Activated CD4-positive, alpha-beta memory T cell treated with anti-CD3 and anti-CD28 coated beads, Interleukin-2, amount 10 ng/mL, durations not matched to agents 7 days and 5 days (primary cell): ENCODE measurements around the gene PHACTR1. TPM values are rescaled to one million over a fixed set of nuclear protein-coding genes. Genes with fewer than 3 reads are reported as not detected.

Source experiments
- CTCF ChIA-PET: fragments of 350-600 bp; sonication (Branson Sonifier 250); formaldehyde crosslinking; loops from one replicate; lab custom pipeline; 2021; ENCODE audit warnings: antibody characterized with exemption, inconsistent platforms; lab: Charles Lee
- POLR2A ChIA-PET: fragments of 350-600 bp; sonication (Branson Sonifier 250); formaldehyde crosslinking; loops from one replicate; lab custom pipeline; 2021; ENCODE audit warnings: antibody characterized with exemption; lab: Charles Lee
- DNase-seq: peaks from one replicate; pipeline ENCODE4 v3.0.0-alpha.2; 2020
- H3K27ac Mint-ChIP-seq: one replicate; pipeline ENCODE4 v1.8.0; 2021; ENCODE audit warnings: mild to moderate bottlenecking, mixed read lengths
- H3K27me3 Mint-ChIP-seq: one replicate; pipeline ENCODE4 v1.8.0; 2021; ENCODE audit warnings: mixed read lengths
- H3K36me3 Mint-ChIP-seq: one replicate; pipeline ENCODE4 v1.8.0; 2021; ENCODE audit warnings: low read depth, mixed read lengths
- H3K4me1 Mint-ChIP-seq: one replicate; pipeline ENCODE4 v1.8.0; 2021; ENCODE audit warnings: mixed read lengths
- H3K4me3 Mint-ChIP-seq: one replicate; pipeline ENCODE4 v1.8.0; 2021; ENCODE audit warnings: mild to moderate bottlenecking, mixed read lengths
- H3K9me3 Mint-ChIP-seq: one replicate; pipeline ENCODE4 v1.8.0; 2021; ENCODE audit warnings: mixed read lengths
- total RNA-seq, 2 experiments: library from RNA; stranded (reverse); gene quantifications; one replicate each; pipeline ENCODE4 v1.2.3, GENCODE V29; 2021

PHACTR1 gene
- total RNA-seq, 2 experiments from 2014 or later, result 0.33 to 0.53 TPM

- no peaks in the 10 kb centered on the region for H3K9me3 Mint-ChIP-seq
- ChIA-PET CTCF (no interaction called here), POLR2A (no interaction called here)
- H3K27me3 Mint-ChIP-seq, result peaks cover 4% of the 10 kb centered on the region
- no peak overlapping the region for H3K4me3 Mint-ChIP-seq
- no peaks in the 10 kb centered on the region for H3K36me3 Mint-ChIP-seq
- no peak for DNase-seq
- H3K4me1 Mint-ChIP-seq, result no peaks in the 10 kb centered on the region
- no peak overlapping the region for H3K27ac Mint-ChIP-seq
These were observed 372.9 kb downstream of the PHACTR1 start for GRCh38 chr6:13089296-13089994.

- CTCF ChIA-PET, result no interaction called here
- no peak overlapping the region for H3K4me3 Mint-ChIP-seq
- no peak overlapping the region for H3K27ac Mint-ChIP-seq
- POLR2A ChIA-PET, result no interaction called here
- H3K36me3 Mint-ChIP-seq, result no peaks in the 10 kb centered on the region
- H3K9me3 Mint-ChIP-seq, result no peaks in the 10 kb centered on the region
- no peak for DNase-seq
- no peaks in the 10 kb centered on the region for H3K4me1 Mint-ChIP-seq
- H3K27me3 Mint-ChIP-seq, result peaks cover 4% of the 10 kb centered on the region
These were observed 374.6 kb downstream of the PHACTR1 start for GRCh38 chr6:13091192-13091591.

- no peaks in the 10 kb centered on the region for H3K4me1 Mint-ChIP-seq
- H3K27me3 Mint-ChIP-seq, result peaks cover 2% of the 10 kb centered on the region
These were observed 378.3 kb downstream of the PHACTR1 start for GRCh38 chr6:13094781-13095425.

GRCh38 chr6:13096084-13096483 is 379.5 kb downstream of the PHACTR1 start:
- Mint-ChIP-seq H3K4me1 (no peaks in the 10 kb centered on the region), H3K27me3 (peaks cover 7% of the 10 kb centered on the region), H3K9me3 (no peaks in the 10 kb centered on the region), H3K36me3 (no peaks in the 10 kb centered on the region), H3K4me3 (no peak overlapping the region), H3K27ac (no peak overlapping the region)
- no peak for DNase-seq
- ChIA-PET CTCF (interaction anchor here (0.6 to 0.8 kb wide), 2 partner anchors 26 to 104 kb away, joined by 3 to 4 read pairs; no protein-coding TSS in a partner anchor), POLR2A (no interaction called here)

More at GRCh38 chr6:13094781-13095425, 378.3 kb downstream of the PHACTR1 start:
- Mint-ChIP-seq H3K9me3 (no peaks in the 10 kb centered on the region), H3K27ac (no peak overlapping the region), H3K36me3 (no peaks in the 10 kb centered on the region), H3K4me3 (no peak overlapping the region)
- DNase-seq, result no peak
- POLR2A ChIA-PET, result no interaction called here
- CTCF ChIA-PET, result no interaction called here

- CTCF ChIA-PET, result no interaction called here
- Mint-ChIP-seq H3K4me1 (no peaks in the 10 kb centered on the region), H3K36me3 (no peaks in the 10 kb centered on the region), H3K27me3 (peaks cover 11% of the 10 kb centered on the region), H3K27ac (no peak overlapping the region), H3K9me3 (no peaks in the 10 kb centered on the region), H3K4me3 (no peak overlapping the region)
- no peak for DNase-seq
- POLR2A ChIA-PET, result no interaction called here
These were observed 380.9 kb downstream of the PHACTR1 start for GRCh38 chr6:13097454-13097853.

GRCh38 chr6:13098006-13098405 is 381.4 kb downstream of the PHACTR1 start:
- no peak for DNase-seq
- Mint-ChIP-seq H3K4me1 (no peaks in the 10 kb centered on the region), H3K27me3 (peaks cover 13% of the 10 kb centered on the region), H3K27ac (no peak overlapping the region), H3K4me3 (no peak overlapping the region), H3K9me3 (no peaks in the 10 kb centered on the region), H3K36me3 (no peaks in the 10 kb centered on the region)
- CTCF ChIA-PET, result no interaction called here
- POLR2A ChIA-PET, result no interaction called here

- ChIA-PET POLR2A (no interaction called here), CTCF (no interaction called here)
- Mint-ChIP-seq H3K4me3 (no peak overlapping the region), H3K36me3 (no peaks in the 10 kb centered on the region), H3K27me3 (peaks cover 14% of the 10 kb centered on the region), H3K9me3 (no peaks in the 10 kb centered on the region), H3K4me1 (no peaks in the 10 kb centered on the region), H3K27ac (no peak overlapping the region)
- DNase-seq, result no peak
These were observed 382.4 kb downstream of the PHACTR1 start for GRCh38 chr6:13098793-13099570.

GRCh38 chr6:13099771-13100170 is 383.2 kb downstream of the PHACTR1 start:
- Mint-ChIP-seq H3K4me1 (no peaks in the 10 kb centered on the region), H3K4me3 (no peak overlapping the region), H3K27me3 (peaks cover 14% of the 10 kb centered on the region), H3K27ac (no peak overlapping the region), H3K36me3 (no peaks in the 10 kb centered on the region), H3K9me3 (no peaks in the 10 kb centered on the region)
- CTCF ChIA-PET, result no interaction called here
- POLR2A ChIA-PET, result no interaction called here
- DNase-seq, result no peak

GRCh38 chr6:13101409-13101808 is 384.8 kb downstream of the PHACTR1 start:
- Mint-ChIP-seq H3K4me1 (no peaks in the 10 kb centered on the region), H3K27ac (no peak overlapping the region), H3K36me3 (no peaks in the 10 kb centered on the region), H3K9me3 (no peaks in the 10 kb centered on the region), H3K27me3 (peaks cover 14% of the 10 kb centered on the region), H3K4me3 (no peak overlapping the region)
- POLR2A ChIA-PET, result no interaction called here
- CTCF ChIA-PET, result interaction anchor here (1.9 kb wide), 1 partner anchor 9 kb away, joined by 4 read pairs; no protein-coding TSS in a partner anchor
- no peak for DNase-seq

GRCh38 chr6:13101985-13102384 is 385.4 kb downstream of the PHACTR1 start:
- ChIA-PET POLR2A (no interaction called here), CTCF (interaction anchor here (1.9 kb wide), 1 partner anchor 8 kb away, joined by 4 read pairs; no protein-coding TSS in a partner anchor)
- no peak for DNase-seq
- H3K9me3 Mint-ChIP-seq, result no peaks in the 10 kb centered on the region
- H3K4me1 Mint-ChIP-seq, result no peaks in the 10 kb centered on the region
- no peak overlapping the region for H3K4me3 Mint-ChIP-seq
- no peak overlapping the region for H3K27ac Mint-ChIP-seq
- peaks cover 12% of the 10 kb centered on the region for H3K27me3 Mint-ChIP-seq
- H3K36me3 Mint-ChIP-seq, result no peaks in the 10 kb centered on the region

- H3K36me3 Mint-ChIP-seq, result no peaks in the 10 kb centered on the region
- no peaks in the 10 kb centered on the region for H3K9me3 Mint-ChIP-seq
- H3K4me3 Mint-ChIP-seq, result no peak overlapping the region
- peaks cover 12% of the 10 kb centered on the region for H3K27me3 Mint-ChIP-seq
- ChIA-PET POLR2A (no interaction called here), CTCF (no interaction called here)
- no peak for DNase-seq
- H3K4me1 Mint-ChIP-seq, result no peaks in the 10 kb centered on the region
- no peak overlapping the region for H3K27ac Mint-ChIP-seq
These were observed 386.6 kb downstream of the PHACTR1 start for GRCh38 chr6:13103169-13103568.

GRCh38 chr6:13105139-13105538 is 388.6 kb downstream of the PHACTR1 start:
- H3K27me3 Mint-ChIP-seq, result peaks cover 13% of the 10 kb centered on the region
- POLR2A ChIA-PET, result no interaction called here
- H3K4me3 Mint-ChIP-seq, result no peak overlapping the region
- no peak for DNase-seq
- no peaks in the 10 kb centered on the region for H3K9me3 Mint-ChIP-seq
- no peaks in the 10 kb centered on the region for H3K36me3 Mint-ChIP-seq
- no peak overlapping the region for H3K27ac Mint-ChIP-seq
- no peaks in the 10 kb centered on the region for H3K4me1 Mint-ChIP-seq
- CTCF ChIA-PET, result no interaction called here

GRCh38 chr6:13112921-13113320 is 396.4 kb downstream of the PHACTR1 start:
- Mint-ChIP-seq H3K36me3 (no peaks in the 10 kb centered on the region), H3K4me1 (no peaks in the 10 kb centered on the region), H3K27ac (no peak overlapping the region), H3K9me3 (no peaks in the 10 kb centered on the region), H3K27me3 (peaks cover 24% of the 10 kb centered on the region), H3K4me3 (no peak overlapping the region)
- ChIA-PET CTCF (no interaction called here), POLR2A (no interaction called here)
- no peak for DNase-seq
